Loucy (cell line): Measurements from ENCODE around the gene SLC7A11.
"Not testable (repeated sequence)": the region's sequence is repeated elsewhere in the genome, so short reads cannot be mapped to it uniquely, and the experiment has no call there.

Experiments used
- H2AFZ ChIP-seq: fragments of 200-600 bp; sonication (generic); 2 replicates; pipeline ENCODE4 v1.6.0; 2016; ENCODE audit warnings: antibody characterized with exemption, mild to moderate bottlenecking, low read length, moderate library complexity
- H3F3A ChIP-seq: fragments of 200-600 bp; 2 replicates; pipeline ENCODE4 v1.6.0; 2016; ENCODE audit warnings: antibody characterized with exemption, low read depth, mild to moderate bottlenecking
- H3K27me3 ChIP-seq: fragments of 200-600 bp; sonication (generic); 2 replicates; pipeline ENCODE4 v1.6.1; 2014; ENCODE audit warnings: low read length, mild to moderate bottlenecking; ENCODE audit not compliant: insufficient read depth, poor library complexity, severe bottlenecking
- H3K36me3 ChIP-seq: fragments of 200-600 bp; sonication (generic); 2 replicates; pipeline ENCODE4 v1.6.1; 2016; ENCODE audit warnings: low read length; ENCODE audit not compliant: insufficient read depth
- H3K4me1 ChIP-seq: fragments of 200-600 bp; sonication (generic); 2 replicates; pipeline ENCODE4 v1.5.1; 2014; ENCODE audit warnings: low read length, mild to moderate bottlenecking; ENCODE audit not compliant: insufficient read depth, poor library complexity, severe bottlenecking
- H3K4me2 ChIP-seq: fragments of 200-600 bp; sonication (generic); 2 replicates; pipeline ENCODE4 v1.6.0; 2014; ENCODE audit warnings: antibody characterized with exemption, low read length, low read depth, mild to moderate bottlenecking; ENCODE audit not compliant: poor library complexity, severe bottlenecking
- H3K4me3 ChIP-seq: fragments of 200-600 bp; sonication (generic); 2 replicates; pipeline ENCODE4 v1.5.1; 2014; ENCODE audit warnings: low read length, mild to moderate bottlenecking, mixed read lengths; ENCODE audit not compliant: poor library complexity, severe bottlenecking
- H3K79me2 ChIP-seq: fragments of 200-600 bp; sonication (generic); 2 replicates; pipeline ENCODE4 v1.6.1; 2014; ENCODE audit warnings: low read length; ENCODE audit not compliant: insufficient read depth
- H3K9ac ChIP-seq: fragments of 200-600 bp; sonication (generic); 2 replicates; pipeline ENCODE4 v1.6.0; 2014; ENCODE audit warnings: mild to moderate bottlenecking, low read depth, low read length, moderate library complexity; ENCODE audit not compliant: poor library complexity, severe bottlenecking
- H3K9me2 ChIP-seq: fragments of 200-600 bp; sonication (generic); replicated peaks from 2 replicates; pipeline ENCODE4 v1.6.1; 2016; ENCODE audit warnings: low read depth, low read length, mixed read lengths
- H3K9me3 ChIP-seq: fragments of 200-600 bp; sonication (generic); 2 replicates; pipeline ENCODE4 v1.6.1; 2014; ENCODE audit warnings: mild to moderate bottlenecking, antibody characterized with exemption, low read length, low read depth; ENCODE audit not compliant: insufficient read depth
- H4K20me1 ChIP-seq: fragments of 200-600 bp; sonication (generic); 2 replicates; pipeline ENCODE4 v1.6.0; 2014; ENCODE audit warnings: antibody characterized with exemption, low read length, mild to moderate bottlenecking; ENCODE audit not compliant: insufficient read depth, poor library complexity, severe bottlenecking
- EZH2phosphoT487 ChIP-seq: fragments of 200-600 bp; IDR thresholded peaks from 2 replicates; pipeline ENCODE4 v1.6.1; 2018; ENCODE audit warnings: antibody characterized with exemption, mild to moderate bottlenecking, moderate library complexity, borderline replicate concordance
- TF ChIP-seq, protein P1 (sequence below): fragments of 200-600 bp; sonication (generic); conservative IDR thresholded peaks from 2 replicates; pipeline ENCODE4 v1.5.1; 2014; ENCODE audit warnings: mild to moderate bottlenecking, antibody characterized with exemption, low read length

The SLC7A11 gene

GRCh38 chr4:138241281-138242075, 671 bp downstream of the SLC7A11 start:
- H3K4me1 ChIP-seq: peaks cover 37% of the 10 kb centered on the region
- peak overlapping the region; percentile 82 for H3K4me3 ChIP-seq
- H2AFZ ChIP-seq: peak overlapping the region; percentile 97
- H3K9me2 ChIP-seq: no peaks in the 10 kb centered on the region
- no peaks in the 10 kb centered on the region for H4K20me1 ChIP-seq
- H3K79me2 ChIP-seq: 0 out of 2 replicates have a peak, but pooled peaks cover 5% of the 10 kb centered on the region
- peak overlapping the region; percentile 78 for H3K4me2 ChIP-seq
- H3K36me3 ChIP-seq: no peaks in the 10 kb centered on the region
- no peaks in the 10 kb centered on the region for H3K9me3 ChIP-seq
- H3F3A ChIP-seq: no peaks in the 10 kb centered on the region
- no peak for TF ChIP-seq EZH2phosphoT487
- H3K9ac ChIP-seq: peak overlapping the region; percentile 86
- H3K27me3 ChIP-seq: no peaks in the 10 kb centered on the region

DNA sequence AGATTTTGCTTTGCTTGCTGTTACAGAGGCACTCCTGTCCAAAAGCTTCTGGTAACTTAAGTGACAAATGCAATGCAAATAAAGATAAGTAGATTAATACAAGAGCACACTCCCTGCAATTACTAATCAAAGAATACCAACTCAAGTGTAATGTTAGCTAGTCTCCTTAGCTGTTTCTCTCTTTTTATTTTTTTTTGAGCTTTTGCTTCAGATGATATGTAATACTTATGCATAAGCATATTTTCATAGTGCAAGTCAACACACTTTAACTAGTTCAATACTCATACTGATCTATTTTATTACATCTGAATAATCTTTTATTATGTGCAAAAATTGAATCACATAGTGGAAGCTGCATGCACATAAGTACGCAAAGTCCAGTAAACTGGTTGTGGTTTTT, 2.7 kb downstream of the SLC7A11 start:
- peak overlapping the region; percentile 82 for H3K4me3 ChIP-seq
- no peaks in the 10 kb centered on the region; the same call in 1 of the 2 replicates for H3F3A ChIP-seq
- H3K9me3 ChIP-seq: no peaks in the 10 kb centered on the region
- peak overlapping the region; percentile 78 for H3K4me2 ChIP-seq
- no peak overlapping the region for H2AFZ ChIP-seq
- H3K27me3 ChIP-seq: no peaks in the 10 kb centered on the region
- H3K4me1 ChIP-seq: peaks cover 47% of the 10 kb centered on the region
- H3K79me2 ChIP-seq: 0 out of 2 replicates have a peak, but pooled peaks cover 5% of the 10 kb centered on the region
- H3K36me3 ChIP-seq: no peaks in the 10 kb centered on the region
- H3K9me2 ChIP-seq: no peaks in the 10 kb centered on the region
- peak overlapping the region; percentile 13 for H3K9ac ChIP-seq
- TF ChIP-seq, protein P1, sequence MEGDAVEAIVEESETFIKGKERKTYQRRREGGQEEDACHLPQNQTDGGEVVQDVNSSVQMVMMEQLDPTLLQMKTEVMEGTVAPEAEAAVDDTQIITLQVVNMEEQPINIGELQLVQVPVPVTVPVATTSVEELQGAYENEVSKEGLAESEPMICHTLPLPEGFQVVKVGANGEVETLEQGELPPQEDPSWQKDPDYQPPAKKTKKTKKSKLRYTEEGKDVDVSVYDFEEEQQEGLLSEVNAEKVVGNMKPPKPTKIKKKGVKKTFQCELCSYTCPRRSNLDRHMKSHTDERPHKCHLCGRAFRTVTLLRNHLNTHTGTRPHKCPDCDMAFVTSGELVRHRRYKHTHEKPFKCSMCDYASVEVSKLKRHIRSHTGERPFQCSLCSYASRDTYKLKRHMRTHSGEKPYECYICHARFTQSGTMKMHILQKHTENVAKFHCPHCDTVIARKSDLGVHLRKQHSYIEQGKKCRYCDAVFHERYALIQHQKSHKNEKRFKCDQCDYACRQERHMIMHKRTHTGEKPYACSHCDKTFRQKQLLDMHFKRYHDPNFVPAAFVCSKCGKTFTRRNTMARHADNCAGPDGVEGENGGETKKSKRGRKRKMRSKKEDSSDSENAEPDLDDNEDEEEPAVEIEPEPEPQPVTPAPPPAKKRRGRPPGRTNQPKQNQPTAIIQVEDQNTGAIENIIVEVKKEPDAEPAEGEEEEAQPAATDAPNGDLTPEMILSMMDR: no peak
- TF ChIP-seq EZH2phosphoT487: no peak
- H4K20me1 ChIP-seq: no peaks in the 10 kb centered on the region

- Histone ChIP-seq H3K27me3 (no peaks in the 10 kb centered on the region), H3F3A (no peaks in the 10 kb centered on the region; the same call in 1 of the 2 replicates), H2AFZ (no peak overlapping the region), H3K9me3 (no peaks in the 10 kb centered on the region), H4K20me1 (no peaks in the 10 kb centered on the region), H3K9ac (peak overlapping the region; percentile 13), H3K4me3 (peak overlapping the region; percentile 82), H3K79me2 (0 out of 2 replicates have a peak, but pooled peaks cover 5% of the 10 kb centered on the region), H3K4me2 (peak overlapping the region; percentile 78), H3K9me2 (no peaks in the 10 kb centered on the region), H3K36me3 (no peaks in the 10 kb centered on the region), H3K4me1 (peaks cover 47% of the 10 kb centered on the region)
- TF ChIP-seq, protein P1: no peak
- TF ChIP-seq EZH2phosphoT487: no peak
These were observed 3.4 kb downstream of the SLC7A11 start for GRCh38 chr4:138238521-138239292.

DNA sequence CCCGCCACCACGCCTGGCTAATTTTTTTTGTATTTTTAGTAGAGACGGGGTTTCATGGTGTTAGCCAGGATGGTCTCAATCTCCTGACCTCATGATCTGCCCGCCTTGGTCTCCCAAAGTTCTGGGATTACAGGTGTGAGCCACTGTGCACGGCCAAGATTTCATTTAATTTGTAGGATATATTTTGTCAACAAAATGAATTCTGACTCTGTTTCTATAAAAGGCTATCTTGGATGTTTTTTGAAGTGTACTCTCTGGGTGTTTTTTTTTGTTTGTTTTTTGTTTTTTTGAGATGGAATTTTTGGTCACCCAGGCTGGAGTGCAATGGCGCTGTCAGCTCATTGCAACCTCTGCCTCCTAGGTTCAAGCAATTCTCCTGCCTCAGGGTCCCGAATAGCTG, 5.0 kb downstream of the SLC7A11 start:
- H3K4me2 ChIP-seq, H3K9me2 ChIP-seq, H3K4me3 ChIP-seq, H2AFZ ChIP-seq, H3K79me2 ChIP-seq, H3K27me3 ChIP-seq, H4K20me1 ChIP-seq, H3K9ac ChIP-seq, H3K36me3 ChIP-seq, H3F3A ChIP-seq, H3K9me3 ChIP-seq: not testable (repeated sequence)
- H3K4me1 ChIP-seq: peaks cover 35% of the 10 kb centered on the region
